AG04450 (cell line): ENCODE data around the gene USP12. TPM values are rescaled to one million over a fixed set of nuclear protein-coding genes. Genes with fewer than 3 reads are reported as not detected.
A peak's percentile ranks its signal among the peaks of the same experiment; 100 is the strongest.

Experiments
- CTCF ChIA-PET: fragments of 300-600, 350-600 bp; formaldehyde crosslinking; extraction: SDS; loops from one replicate; lab custom pipeline; 2022; ENCODE audit warnings: antibody characterized with exemption, inconsistent platforms; lab: Charles Lee
- POLR2A ChIA-PET: fragments of 350-600 bp; formaldehyde crosslinking; extraction: SDS; loops from one replicate; lab custom pipeline; 2021; ENCODE audit warnings: antibody characterized with exemption, inconsistent platforms; lab: Yijun Ruan, JAX
- DNase-seq: peaks from one replicate; pipeline ENCODE4 v3.0.0-alpha.2; 2011; ENCODE audit warnings: low read depth, low spot score
- H3K27ac ChIP-seq: one replicate; pipeline ENCODE4 v1.5.1; 2012; ENCODE audit warnings: low read depth, low read length, control low read depth
- H3K27me3 ChIP-seq: one replicate; pipeline ENCODE4 v1.6.0; 2012; ENCODE audit warnings: low read length; ENCODE audit not compliant: control insufficient read depth, insufficient read depth
- H3K4me3 ChIP-seq: 2 replicates; pipeline ENCODE4 v1.5.1; 2011; ENCODE audit warnings: mild to moderate bottlenecking, low read depth, low read length, control low read depth
- H3K9me3 ChIP-seq: 2 replicates; pipeline ENCODE4 v1.5.1; 2012; ENCODE audit warnings: low read length; ENCODE audit not compliant: control insufficient read depth, insufficient read depth
- CTCF ChIP-seq: IDR thresholded peaks from 2 replicates; pipeline ENCODE4 v1.5.1; 2011; ENCODE audit warnings: low read depth, low read length, control low read depth, inconsistent platforms
- polyA plus RNA-seq: library from polyadenylated mRNA; depleted of rRNA; stranded (reverse); fragments of >200 nt; gene quantifications from 2 replicates; pipeline ENCODE4 v1.2.3, GENCODE V29; 2011

Gene USP12
- polyA plus RNA-seq, 1 experiment: 18.0 TPM

GRCh38 chr13:27177852-27178251 lies 6.2 kb upstream of the USP12 start:
- no peak overlapping the region for H3K4me3 ChIP-seq
- no peaks in the 10 kb centered on the region for H3K27me3 ChIP-seq
- no peak for DNase-seq
- POLR2A ChIA-PET: no interaction called here
- CTCF ChIA-PET: no interaction called here
- no peak for TF ChIP-seq CTCF
- no peak overlapping the region for H3K27ac ChIP-seq
- no peaks in the 10 kb centered on the region for H3K9me3 ChIP-seq

GRCh38 chr13:27176470-27177410 lies 5.1 kb upstream of the USP12 start:
- Histone ChIP-seq H3K27me3 (no peaks in the 10 kb centered on the region), H3K9me3 (no peaks in the 10 kb centered on the region), H3K4me3 (no peak overlapping the region), H3K27ac (no peak overlapping the region)
- no peak for DNase-seq
- CTCF ChIA-PET: no interaction called here
- no peak for TF ChIP-seq CTCF
- POLR2A ChIA-PET: interaction anchor here (0.6 kb wide), 1 partner anchor 75 kb away, joined by 3 read pairs; the partner anchor contains the start of gene RPL21

GRCh38 chr13:27174766-27175455 lies 3.3 kb upstream of the USP12 start:
- no peak for TF ChIP-seq CTCF
- H3K9me3 ChIP-seq: no peaks in the 10 kb centered on the region
- no peak for DNase-seq
- no peak overlapping the region for H3K27ac ChIP-seq
- CTCF ChIA-PET: interaction anchor here (1.3 kb wide), 2 partner anchors 190 to 228 kb away, joined by 3 to 4 read pairs; no protein-coding TSS in a partner anchor
- no peaks in the 10 kb centered on the region for H3K27me3 ChIP-seq
- no peak overlapping the region for H3K4me3 ChIP-seq
- POLR2A ChIA-PET: no interaction called here

GRCh38 chr13:27172495-27172842 lies 858 bp upstream of the USP12 start:
- no peaks in the 10 kb centered on the region for H3K27me3 ChIP-seq
- ChIA-PET CTCF (interaction anchor here (0.6 to 1.3 kb wide), 2 partner anchors 187 to 576 kb away, joined by 3 to 4 read pairs; no protein-coding TSS in a partner anchor), POLR2A (no interaction called here)
- no peak for DNase-seq
- H3K9me3 ChIP-seq: no peaks in the 10 kb centered on the region
- peak overlapping the region; percentile 76 for H3K27ac ChIP-seq
- no peak for TF ChIP-seq CTCF
- H3K4me3 ChIP-seq: peak overlapping the region; percentile 68
